HEK293 (cell line): ENCODE results near the gene PADI3.
A peak's percentile ranks its signal among the peaks of the same experiment; 100 is the strongest.

Source experiments
- CTCF ChIP-seq: fragments of 450-650 bp; formaldehyde crosslinking; IDR thresholded peaks from 2 replicates; pipeline ENCODE4 v1.5.1; 2016; ENCODE audit warnings: missing biosample characterization, missing genetic modification characterization
- KLF10 ChIP-seq: fragments of 450-650 bp; IDR thresholded peaks from 2 replicates; pipeline ENCODE4 v1.5.1; 2018; ENCODE audit warnings: missing biosample characterization, mild to moderate bottlenecking, missing genetic modification characterization
- PATZ1 ChIP-seq: fragments of 450-650 bp; formaldehyde crosslinking; IDR thresholded peaks from 2 replicates; pipeline ENCODE4 v1.5.1; 2016; ENCODE audit warnings: missing biosample characterization, missing genetic modification characterization
- PBX3 ChIP-seq: sonication (generic); formaldehyde crosslinking; IDR thresholded peaks from 2 replicates; pipeline ENCODE4 v1.8.1; 2022; ENCODE audit warnings: mild to moderate bottlenecking, moderate library complexity, missing genetic modification reagents
- PRDM4 ChIP-seq: fragments of 450-650 bp; formaldehyde crosslinking; IDR thresholded peaks from 2 replicates; pipeline ENCODE4 v1.5.1; 2017; ENCODE audit warnings: missing biosample characterization, missing genetic modification characterization
- SETDB1 ChIP-seq: IDR thresholded peaks from one replicate; pipeline ENCODE4 v1.6.1; 2017; ENCODE audit warnings: mild to moderate bottlenecking, low read length, moderate library complexity, mixed read lengths; ENCODE audit not compliant: insufficient read length
- ZNF184 ChIP-seq: fragments of 450-650 bp; IDR thresholded peaks from 2 replicates; pipeline ENCODE4 v1.5.1; 2018; ENCODE audit warnings: missing biosample characterization, mild to moderate bottlenecking, missing genetic modification characterization
- ZNF211 ChIP-seq: fragments of 450-650 bp; formaldehyde crosslinking; IDR thresholded peaks from 2 replicates; pipeline ENCODE4 v1.5.1; 2016; ENCODE audit warnings: low read depth, missing biosample characterization, missing genetic modification characterization
- ZNF530 ChIP-seq: fragments of 450-650 bp; formaldehyde crosslinking; IDR thresholded peaks from 2 replicates; pipeline ENCODE4 v1.5.1; 2016; ENCODE audit warnings: low read depth, missing biosample characterization, missing genetic modification characterization
- ZNF660 ChIP-seq: fragments of 450-650 bp; IDR thresholded peaks from 2 replicates; pipeline ENCODE4 v1.5.1; 2018; ENCODE audit warnings: missing biosample characterization, mild to moderate bottlenecking, missing genetic modification characterization
- ZNF692 ChIP-seq: fragments of 450-650 bp; formaldehyde crosslinking; IDR thresholded peaks from 2 replicates; pipeline ENCODE4 v1.5.1; 2016; ENCODE audit warnings: missing biosample characterization, missing genetic modification characterization
- ZNF843 ChIP-seq: fragments of 450-650 bp; formaldehyde crosslinking; IDR thresholded peaks from 2 replicates; pipeline ENCODE4 v1.5.1; 2016; ENCODE audit warnings: missing biosample characterization, missing genetic modification characterization

- TF ChIP-seq PATZ1 (tag by site-specific recombination), result peak; percentile 83
- no peak for TF ChIP-seq CTCF
- no peak for TF ChIP-seq ZNF660 (tag by site-specific recombination)
- no peak for TF ChIP-seq SETDB1
- TF ChIP-seq PRDM4 (tag by site-specific recombination), result no peak
- TF ChIP-seq KLF10 (tag by site-specific recombination), result no peak
- peak; percentile 37; the same call in 1 of the 2 replicates for TF ChIP-seq ZNF843 (tag by site-specific recombination)
- 0 out of 2 replicates have a peak, but pooled peaks have one; percentile 22 for TF ChIP-seq ZNF692 (tag by site-specific recombination)
- TF ChIP-seq PBX3 (CRISPR knock-in tag), result no peak
- TF ChIP-seq ZNF530, result no peak
- no peak for TF ChIP-seq ZNF211 (tag by site-specific recombination)
- TF ChIP-seq ZNF184, result no peak
Observed at GRCh38 chr1:17233675-17234320, 15.1 kb upstream of the PADI3 start.
